HepG2 (cell line): Measurements from ENCODE around the gene ATP6V1F.

ENCODE experiments used
- CENPX ChIP-seq: sonication (generic); formaldehyde crosslinking; IDR thresholded peaks from 2 replicates; pipeline ENCODE4 v1.9.0; 2021; ENCODE audit warnings: mild to moderate bottlenecking, missing genetic modification reagents, moderate library complexity
- CREM ChIP-seq, 2 experiments: sonication (generic) in 1 of 2; formaldehyde crosslinking in 1 of 2; IDR thresholded peaks; 2 replicates each; pipeline versions ENCODE4 v1.4.0 to v1.6.1; 2016 to 2020; ENCODE audit warnings: antibody characterized with exemption in 1 of 2, mild to moderate bottlenecking in 1 of 2, missing genetic modification reagents in 1 of 2
- CTCF ChIP-seq: sonication (generic); formaldehyde crosslinking; IDR thresholded peaks from 2 replicates; pipeline ENCODE4 v1.5.0; 2020; ENCODE audit warnings: mild to moderate bottlenecking, missing genetic modification reagents, moderate library complexity
- MAX ChIP-seq: IDR thresholded peaks from 2 replicates; pipeline ENCODE4 v1.6.1; 2012; ENCODE audit warnings: inconsistent platforms
- MXI1 ChIP-seq: IDR thresholded peaks from 3 replicates; pipeline ENCODE4 v1.6.1; 2012; ENCODE audit warnings: low read depth, low read length, inconsistent platforms, borderline replicate concordance
- PHF5A ChIP-seq: IDR thresholded peaks from one replicate; pipeline ENCODE4 v1.6.1; 2018; ENCODE audit warnings: low read depth, missing genetic modification reagents; ENCODE audit not compliant: unreplicated experiment
- POLR2A ChIP-seq, 2 experiments: IDR thresholded peaks; 2 replicates each; pipeline ENCODE4 v1.6.1; 2011; ENCODE audit warnings: low read depth in 2 of 2, low read length in 2 of 2, mild to moderate bottlenecking in 1 of 2, moderate library complexity in 1 of 2; ENCODE audit not compliant: insufficient read depth in 1 of 2
- REST ChIP-seq, 2 experiments: IDR thresholded peaks; 2 replicates each; pipeline ENCODE4 v1.6.1; 2011 to 2012; ENCODE audit warnings: low read length in 2 of 2, borderline replicate concordance in 1 of 2, low read depth in 1 of 2, mild to moderate bottlenecking in 1 of 2, moderate library complexity in 1 of 2
- SATB2 ChIP-seq: sonication (generic); formaldehyde crosslinking; IDR thresholded peaks from 2 replicates; pipeline ENCODE4 v1.5.0; 2020; ENCODE audit warnings: missing genetic modification reagents
- TAF1 ChIP-seq: sonication (generic); formaldehyde crosslinking; IDR thresholded peaks from 2 replicates; pipeline ENCODE4 v1.4.0; 2020; ENCODE audit warnings: missing genetic modification reagents
- U2AF2 ChIP-seq: fragments of 200-400 bp; formaldehyde crosslinking; IDR thresholded peaks from 2 replicates; pipeline ENCODE4 v1.6.1; 2017; ENCODE audit warnings: low read depth, mild to moderate bottlenecking, low read length
- ZMAT3 ChIP-seq: sonication (generic); formaldehyde crosslinking; conservative IDR thresholded peaks from 2 replicates; pipeline ENCODE4 v1.7.0; 2021; ENCODE audit warnings: missing genetic modification reagents
- ZMYM2 ChIP-seq: sonication (generic); formaldehyde crosslinking; IDR thresholded peaks from 2 replicates; pipeline ENCODE4 v1.8.0; 2022; ENCODE audit warnings: mild to moderate bottlenecking, missing genetic modification reagents

GRCh38 chr7:128888756-128889095 lies 26.1 kb downstream of the ATP6V1F start:
- TF ChIP-seq SATB2 (CRISPR knock-in tag), result no peak
- no peak for TF ChIP-seq U2AF2
- TF ChIP-seq ZMYM2 (CRISPR knock-in tag), result no peak
- no peak for TF ChIP-seq CREM (IDR thresholded peaks at IDR 0.05)
- TF ChIP-seq CREM (CRISPR knock-in tag; IDR thresholded peaks at IDR 0.05), result no peak
- TF ChIP-seq TAF1 (CRISPR knock-in tag), result no peak
- no peak for TF ChIP-seq MXI1
- TF ChIP-seq ZMAT3 (CRISPR knock-in tag), result no peak
- TF ChIP-seq POLR2A (IDR thresholded peaks at IDR 0.05; ENCODE audit: insufficient read depth in 1 of 2, low read depth in 2 of 2, low read length in 2 of 2), result no peak
- no peak for TF ChIP-seq CTCF (CRISPR knock-in tag)
- TF ChIP-seq PHF5A, result no peak
- TF ChIP-seq CENPX, result no peak
- TF ChIP-seq REST (IDR thresholded peaks at IDR 0.05; ENCODE audit: borderline replicate concordance in 1 of 2, low read depth in 1 of 2, low read length in 2 of 2), result no peak
- TF ChIP-seq MAX, result no peak
